Gastroesophageal sphincter (tissue), 3 donors: ENCODE results near the gene TEKT2.

ENCODE experiments used
- CTCF ChIP-seq, 4 experiments: fragments of 200-600 bp in 2 of 4; fragments of 450-650 bp in 2 of 4; sonication (generic) in 1 of 4; IDR thresholded peaks; one replicate each; pipeline ENCODE4 v1.5.1; 2017 to 2019; ENCODE audit warnings: antibody characterized with exemption in 4 of 4, mild to moderate bottlenecking in 2 of 4, moderate library complexity in 2 of 4
- EP300 ChIP-seq: sonication (generic); formaldehyde crosslinking; IDR thresholded peaks from one replicate; pipeline ENCODE4 v1.6.1; 2017; ENCODE audit warnings: antibody characterized with exemption, mild to moderate bottlenecking
- POLR2A ChIP-seq, 2 donors: fragments of 450-650 bp; IDR thresholded peaks; one replicate each; pipeline ENCODE4 v1.6.1; 2017; ENCODE audit warnings: antibody characterized with exemption in 2 of 2, mild to moderate bottlenecking in 2 of 2, moderate library complexity in 1 of 2
- POLR2AphosphoS5 ChIP-seq: sonication (generic); formaldehyde crosslinking; IDR thresholded peaks from one replicate; pipeline ENCODE4 v1.6.1; 2017; ENCODE audit warnings: antibody characterized with exemption

- no peak for TF ChIP-seq CTCF (IDR thresholded peaks at IDR 0.05)
- no peak for TF ChIP-seq POLR2AphosphoS5
- no peak for TF ChIP-seq POLR2A (IDR thresholded peaks at IDR 0.05)
- TF ChIP-seq EP300: no peak
Observed at GRCh38 chr1:36124404-36125128, 40.7 kb downstream of the TEKT2 start.
